ENCODE measurements around the gene TERT.
"Not testable (repeated sequence)": the region's sequence is repeated elsewhere in the genome, so short reads cannot be mapped to it uniquely, and the experiment has no call there.

Gene TERT

GRCh38 chr5:1276930-1277329 is 17.9 kb downstream of the TERT start:
- TF ChIP-seq CTCF (IDR thresholded peaks at IDR 0.05; ENCODE audit: low read depth, low read length, missing control alignments), result no peak
- in situ Hi-C loops (cut with HindIII; ENCODE audit: low sequenced_read_pairs), result no loop called here
- H3K4me3 ChIP-seq (ENCODE audit: low read depth, low read length), result no peak overlapping the region
- DNase-seq (ENCODE audit: low read depth), result no peak

GRCh38 chr5:1275397-1276391 is 19.2 kb downstream of the TERT start:
- DNase-seq (ENCODE audit: low read depth); H3K4me3 ChIP-seq (ENCODE audit: low read depth, low read length); in situ Hi-C loops (cut with HindIII; ENCODE audit: low sequenced_read_pairs): not testable (repeated sequence)

GRCh38 chr5:1274471-1274870 is 20.4 kb downstream of the TERT start:
- no peak for TF ChIP-seq CTCF (IDR thresholded peaks at IDR 0.05; ENCODE audit: low read depth, low read length, missing control alignments)
- no peak for DNase-seq (ENCODE audit: low read depth)
- no peak overlapping the region for H3K4me3 ChIP-seq (ENCODE audit: low read depth, low read length)
- in situ Hi-C loops (cut with HindIII; ENCODE audit: low sequenced_read_pairs), result no loop called here

GRCh38 chr5:1273745-1274144 is 21.1 kb downstream of the TERT start:
- DNase-seq (ENCODE audit: low read depth), result no peak
- H3K4me3 ChIP-seq (ENCODE audit: low read depth, low read length), result no peak overlapping the region
- in situ Hi-C loops (cut with HindIII; ENCODE audit: low sequenced_read_pairs), result no loop called here
- no peak for TF ChIP-seq CTCF (IDR thresholded peaks at IDR 0.05; ENCODE audit: low read depth, low read length, missing control alignments)

GRCh38 chr5:1272201-1272600 is 22.7 kb downstream of the TERT start:
- TF ChIP-seq CTCF (IDR thresholded peaks at IDR 0.05; ENCODE audit: low read depth, low read length, missing control alignments), result no peak
- no peak for DNase-seq (ENCODE audit: low read depth)
- in situ Hi-C loops (cut with HindIII; ENCODE audit: low sequenced_read_pairs), result no loop called here
- no peak overlapping the region for H3K4me3 ChIP-seq (ENCODE audit: low read depth, low read length)

- in situ Hi-C loops (cut with HindIII; ENCODE audit: low sequenced_read_pairs), result no loop called here
- DNase-seq (ENCODE audit: low read depth), result no peak
- no peak for TF ChIP-seq CTCF (IDR thresholded peaks at IDR 0.05; ENCODE audit: low read depth, low read length, missing control alignments)
Observed at GRCh38 chr5:1270933-1271914, 23.6 kb downstream of the TERT start.

More at GRCh38 chr5:1270933-1271914, 23.6 kb downstream of the TERT start:
- no peak overlapping the region for H3K4me3 ChIP-seq (ENCODE audit: low read depth, low read length)
